ENCODE data around the gene GATAD2A.

The GATAD2A gene

GRCh38 chr19:19505669-19506326, 100.3 kb downstream of the GATAD2A start:
- no peak for DNase-seq (ENCODE audit: low read depth in 2 of 3, low spot score in 1 of 3)

DNA sequence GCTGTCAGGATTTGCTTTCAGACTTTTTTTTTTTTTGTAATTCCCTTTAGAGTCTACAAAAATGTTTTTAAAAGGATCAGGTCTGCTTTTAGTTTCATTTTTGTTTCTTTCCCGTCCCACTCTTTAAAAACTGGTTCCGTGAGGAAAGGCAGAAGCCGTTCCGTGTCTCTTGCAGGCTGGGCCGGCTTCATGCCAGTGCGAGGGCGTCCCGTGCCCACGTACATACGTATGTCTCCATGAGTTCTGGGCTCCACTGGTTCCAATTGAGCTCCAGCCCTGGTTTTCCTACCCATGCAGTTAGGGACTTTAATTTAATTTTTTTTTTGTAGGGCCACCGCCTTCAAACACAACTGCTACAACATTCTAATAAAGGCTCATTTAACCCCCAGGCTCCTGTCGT, 101.1 kb downstream of the GATAD2A start:
- no peak for DNase-seq (ENCODE audit: low read depth in 2 of 3, low spot score in 1 of 3)

DNA sequence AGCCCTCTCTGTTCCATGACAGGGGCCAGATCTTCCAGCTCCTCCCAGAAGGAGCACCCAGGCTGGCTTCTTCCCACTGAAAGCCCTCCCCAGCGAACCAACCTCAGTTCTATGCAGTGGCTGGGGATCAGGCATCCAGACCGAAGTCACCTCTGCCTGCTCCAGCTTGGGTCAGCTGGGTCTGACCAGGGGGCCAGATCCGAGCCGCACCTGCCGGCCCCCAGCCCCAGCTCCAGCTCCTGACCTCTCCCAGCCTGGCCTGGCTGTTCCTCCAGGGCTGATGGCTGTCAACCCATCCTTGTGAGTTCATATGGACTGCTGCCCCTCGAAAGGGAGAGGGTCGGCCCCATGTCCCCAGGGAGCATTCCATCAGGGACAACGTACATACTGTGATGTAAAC, 101.9 kb downstream of the GATAD2A start:
- no peak for DNase-seq (ENCODE audit: low read depth in 2 of 3, low spot score in 1 of 3)

DNA sequence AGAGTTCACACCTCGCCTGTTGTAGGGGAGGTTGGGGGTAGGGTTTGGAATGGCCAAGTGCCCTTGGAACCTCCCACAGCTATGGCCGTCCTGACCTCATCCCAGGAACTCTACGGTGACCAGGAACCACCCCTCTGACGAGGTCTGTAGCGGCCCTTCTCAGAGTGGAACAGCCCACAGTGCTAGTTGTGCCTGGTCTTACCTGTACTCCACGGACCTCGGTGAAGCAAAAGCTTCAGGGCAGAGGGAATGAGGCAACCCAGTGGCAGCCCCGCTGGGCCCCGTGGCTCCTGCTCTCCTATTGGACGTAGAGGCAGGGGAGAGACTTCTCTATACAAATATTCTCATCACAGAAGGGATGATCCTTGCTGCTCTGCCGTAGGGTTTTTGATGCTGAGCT, 102.7 kb downstream of the GATAD2A start:
- DNase-seq (ENCODE audit: low read depth in 2 of 3, low spot score in 1 of 3): no peak

- DNase-seq (ENCODE audit: low read depth in 2 of 3, low spot score in 1 of 3): no peak
Observed at GRCh38 chr19:19510432-19510831, 105.0 kb downstream of the GATAD2A start.

DNA sequence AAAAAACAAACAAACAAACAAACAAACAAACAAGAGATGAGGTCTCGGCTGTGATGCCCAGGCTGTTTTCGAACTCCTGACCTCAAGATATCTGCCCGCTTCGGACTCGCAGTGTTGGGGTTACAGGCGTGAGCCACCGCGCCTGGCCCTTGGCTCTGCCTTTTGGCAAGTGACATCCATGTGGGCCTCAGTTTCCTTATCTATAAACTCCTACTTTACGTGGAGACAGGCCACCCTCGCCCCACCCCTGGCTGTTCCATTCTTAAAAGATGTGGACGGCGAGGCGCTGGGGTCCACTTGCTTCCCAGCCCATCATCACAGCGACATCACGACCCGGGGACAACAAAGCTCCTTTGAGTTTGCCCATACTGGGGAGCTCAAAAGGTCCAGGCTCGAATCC, 108.2 kb downstream of the GATAD2A start:
- no peak for DNase-seq (ENCODE audit: low read depth in 2 of 3, low spot score in 1 of 3)

GRCh38 chr19:19514215-19514657, 108.8 kb downstream of the GATAD2A start:
- no peak for DNase-seq (ENCODE audit: low read depth in 2 of 3, low spot score in 1 of 3)

DNA sequence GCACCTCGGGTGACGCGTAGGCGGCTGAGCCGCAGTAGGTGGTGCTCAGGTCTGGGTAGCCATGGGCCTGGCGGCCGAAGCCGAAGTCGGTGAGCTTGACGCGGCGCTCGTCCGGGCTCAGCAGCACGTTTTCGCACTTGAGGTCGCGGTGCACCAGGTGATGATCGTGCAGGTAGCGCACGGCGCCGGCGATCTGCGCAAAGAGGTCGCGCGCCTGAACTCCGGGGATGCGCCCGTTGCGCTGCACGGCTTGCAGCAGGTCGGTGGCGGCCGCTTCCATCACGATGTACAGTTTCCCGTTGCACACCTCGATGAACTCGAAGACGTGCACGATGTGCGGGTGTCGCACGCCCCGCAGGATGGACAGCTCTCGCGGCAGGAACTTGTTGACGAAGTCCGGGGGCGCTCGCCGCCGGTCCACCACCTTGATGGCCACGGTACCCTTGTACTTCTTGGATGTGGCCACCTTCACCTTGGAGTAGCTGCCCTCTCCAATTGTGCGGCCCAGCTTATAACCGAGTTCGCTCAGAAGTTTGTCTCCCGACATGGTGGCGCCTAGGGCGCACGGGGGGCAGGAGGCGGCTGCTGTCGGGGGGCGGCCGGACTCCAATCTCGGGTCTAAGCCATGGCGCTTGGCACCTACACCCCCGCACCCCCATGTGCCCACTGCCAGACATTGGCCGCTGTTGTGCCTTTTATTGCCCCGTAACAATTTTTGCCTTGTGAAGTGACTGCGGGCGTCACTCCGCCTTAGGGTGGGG, 109.6 kb downstream of the GATAD2A start, which contains the start of gene TSSK6:
TSSK6 (minus strand) TSS at position 668 of the 761 bp plus-strand sequence; CDS start at position 547, 121 bp downstream.
- DNase-seq (ENCODE audit: low read depth in 2 of 3, low spot score in 1 of 3): no peak

DNA sequence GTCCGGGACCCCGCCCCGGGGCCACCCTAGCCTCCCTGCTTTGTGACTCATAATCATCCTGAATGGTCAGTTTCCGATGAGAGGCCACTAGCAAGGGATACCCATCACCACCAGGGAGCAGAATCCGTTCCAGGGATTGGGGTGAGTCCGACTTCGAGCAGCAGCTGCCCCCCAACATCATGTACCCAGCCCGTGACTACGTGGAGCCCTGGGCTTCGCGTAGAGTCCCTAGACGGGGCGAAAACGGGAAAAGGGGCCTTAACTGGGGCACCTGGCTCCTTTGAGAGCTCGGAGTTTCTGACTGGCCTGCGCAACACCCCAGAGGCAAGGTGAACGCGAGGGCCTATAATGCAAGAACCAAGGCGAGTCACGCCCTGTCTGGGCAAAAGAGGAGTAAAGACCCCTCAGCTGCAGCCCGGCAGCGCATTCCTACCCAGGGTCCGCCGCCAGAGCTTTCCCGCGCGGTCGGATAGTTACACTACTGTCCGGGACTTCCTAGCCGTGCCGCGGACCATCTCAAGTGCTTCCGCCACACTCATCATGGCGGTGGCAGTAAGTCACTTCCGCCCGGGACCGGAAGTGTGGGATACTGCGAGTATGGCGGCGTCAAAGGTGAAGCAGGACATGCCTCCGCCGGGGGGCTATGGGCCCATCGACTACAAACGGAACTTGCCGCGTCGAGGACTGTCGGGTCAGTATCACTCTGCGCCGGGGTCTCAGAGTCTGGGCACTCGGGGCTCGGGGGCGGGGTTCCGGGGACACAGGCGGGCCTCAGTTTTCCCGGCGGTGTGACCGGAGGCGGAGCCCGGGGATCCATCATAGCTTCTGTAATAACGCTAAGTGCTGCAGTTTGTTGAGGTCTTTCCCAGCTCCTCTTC, 110.4 kb downstream of the GATAD2A start, which contains the start of gene NDUFA13:
NDUFA13 (plus strand) TSS at position 584 of the 878 bp plus-strand sequence; CDS start at position 598, 14 bp downstream.
- DNase-seq (ENCODE audit: low read depth in 2 of 3, low spot score in 1 of 3): peak; percentile 86 to 97 (median 89)

GRCh38 chr19:19517235-19517619, 111.8 kb downstream of the GATAD2A start:
- DNase-seq (ENCODE audit: low read depth in 2 of 3, low spot score in 1 of 3): no peak

- DNase-seq (ENCODE audit: low read depth in 2 of 3, low spot score in 1 of 3): no peak
Observed at GRCh38 chr19:19520989-19521388, 115.5 kb downstream of the GATAD2A start.

DNA sequence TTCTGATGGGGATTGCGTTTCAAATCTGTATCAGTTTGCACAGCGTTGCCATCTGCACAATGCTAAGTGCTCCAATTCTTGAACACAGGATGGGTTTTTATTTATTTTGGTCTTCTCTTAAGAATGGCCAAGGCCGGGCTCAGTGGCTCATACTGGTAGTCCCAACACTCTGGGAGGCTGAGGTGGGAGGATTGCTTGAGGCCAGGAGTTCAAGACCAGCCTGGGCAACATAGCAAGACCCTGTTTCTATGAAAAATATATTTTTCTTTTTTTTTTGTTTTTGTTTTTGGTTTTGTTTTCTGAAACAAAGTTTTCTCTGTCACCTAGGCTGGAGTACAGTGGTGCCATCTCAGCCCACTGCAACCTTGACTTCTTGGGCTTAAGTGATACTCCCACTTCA, 117.7 kb downstream of the GATAD2A start:
- no peak for DNase-seq (ENCODE audit: low read depth in 2 of 3, low spot score in 1 of 3)

DNA sequence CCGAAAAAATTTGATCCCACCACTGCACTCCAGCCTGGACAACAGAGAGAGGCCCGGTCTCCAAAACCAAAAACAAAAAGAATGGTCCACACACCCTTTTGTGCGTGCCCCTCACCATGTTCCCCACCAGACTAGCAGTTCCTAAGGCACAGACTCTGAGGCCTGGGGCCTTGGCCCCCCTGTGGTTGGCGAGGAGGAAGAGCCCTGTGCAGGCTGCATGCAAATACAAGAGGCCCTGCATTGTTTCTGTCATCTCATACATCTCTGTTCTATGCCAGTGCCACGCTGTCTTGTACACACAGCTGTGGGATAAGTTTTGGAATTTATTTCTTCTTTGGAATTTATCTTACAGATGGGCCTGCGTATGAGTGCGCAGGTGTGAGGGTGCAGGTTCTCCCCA, 118.6 kb downstream of the GATAD2A start:
- no peak for DNase-seq (ENCODE audit: low read depth in 2 of 3, low spot score in 1 of 3)

DNA sequence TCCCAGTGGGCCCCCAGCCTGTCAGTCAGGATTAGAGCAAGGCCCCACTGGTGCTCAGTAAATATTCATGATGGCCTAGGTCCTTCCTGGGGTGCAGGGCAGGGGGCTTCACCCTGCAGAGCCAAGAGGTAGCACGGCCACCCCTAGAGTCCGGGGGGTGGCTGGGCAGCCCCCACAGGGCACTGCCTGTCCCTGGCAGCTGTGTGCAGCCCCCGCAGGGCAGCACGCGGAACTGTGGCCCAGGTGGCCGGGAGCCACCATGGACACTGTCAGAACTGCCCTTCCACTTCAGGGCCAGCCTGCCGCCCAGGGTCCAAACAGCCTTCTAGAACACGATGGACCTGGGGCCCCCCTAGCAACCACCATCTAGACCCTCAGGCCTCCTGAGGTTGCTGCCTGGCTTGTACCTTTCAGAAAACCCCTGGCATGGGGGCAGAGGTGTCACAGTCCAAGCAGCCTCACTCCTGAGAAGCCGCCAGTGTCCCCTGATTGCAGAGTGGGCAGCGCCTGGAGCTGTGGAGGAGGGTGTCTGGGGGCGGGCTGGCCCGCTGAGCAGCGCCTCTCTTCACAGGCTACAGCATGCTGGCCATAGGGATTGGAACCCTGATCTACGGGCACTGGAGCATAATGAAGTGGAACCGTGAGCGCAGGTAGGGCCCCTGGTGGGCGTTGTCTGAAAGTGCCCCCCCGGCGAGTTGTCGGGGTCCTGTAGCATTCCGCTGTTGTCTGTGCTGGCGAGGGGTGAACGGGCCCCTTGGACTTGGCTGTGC, 120.3 kb downstream of the GATAD2A start:
- no peak for DNase-seq (ENCODE audit: low read depth in 2 of 3, low spot score in 1 of 3)

- no peak for DNase-seq (ENCODE audit: low read depth in 2 of 3, low spot score in 1 of 3)
Observed at GRCh38 chr19:19526581-19527370, 121.3 kb downstream of the GATAD2A start.

DNA sequence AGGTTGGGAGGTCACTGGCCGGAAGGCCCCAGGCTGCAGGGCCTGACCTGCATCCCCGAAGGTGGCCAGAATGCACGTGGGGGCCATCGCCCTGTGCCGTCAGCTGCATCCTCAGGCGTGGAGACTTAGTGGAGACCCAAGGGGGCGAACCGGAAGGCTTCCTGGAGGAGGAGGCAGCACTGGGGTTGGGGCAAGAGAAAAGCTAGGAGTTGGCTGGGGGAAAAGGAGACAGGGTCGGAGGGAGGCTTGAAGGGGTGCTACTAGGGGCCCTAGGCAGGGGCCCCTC, 121.8 kb downstream of the GATAD2A start:
- no peak for DNase-seq (ENCODE audit: low read depth in 2 of 3, low spot score in 1 of 3)

- no peak for DNase-seq (ENCODE audit: low read depth in 2 of 3, low spot score in 1 of 3)
Observed at GRCh38 chr19:19527674-19528625, 122.5 kb downstream of the GATAD2A start.

DNA sequence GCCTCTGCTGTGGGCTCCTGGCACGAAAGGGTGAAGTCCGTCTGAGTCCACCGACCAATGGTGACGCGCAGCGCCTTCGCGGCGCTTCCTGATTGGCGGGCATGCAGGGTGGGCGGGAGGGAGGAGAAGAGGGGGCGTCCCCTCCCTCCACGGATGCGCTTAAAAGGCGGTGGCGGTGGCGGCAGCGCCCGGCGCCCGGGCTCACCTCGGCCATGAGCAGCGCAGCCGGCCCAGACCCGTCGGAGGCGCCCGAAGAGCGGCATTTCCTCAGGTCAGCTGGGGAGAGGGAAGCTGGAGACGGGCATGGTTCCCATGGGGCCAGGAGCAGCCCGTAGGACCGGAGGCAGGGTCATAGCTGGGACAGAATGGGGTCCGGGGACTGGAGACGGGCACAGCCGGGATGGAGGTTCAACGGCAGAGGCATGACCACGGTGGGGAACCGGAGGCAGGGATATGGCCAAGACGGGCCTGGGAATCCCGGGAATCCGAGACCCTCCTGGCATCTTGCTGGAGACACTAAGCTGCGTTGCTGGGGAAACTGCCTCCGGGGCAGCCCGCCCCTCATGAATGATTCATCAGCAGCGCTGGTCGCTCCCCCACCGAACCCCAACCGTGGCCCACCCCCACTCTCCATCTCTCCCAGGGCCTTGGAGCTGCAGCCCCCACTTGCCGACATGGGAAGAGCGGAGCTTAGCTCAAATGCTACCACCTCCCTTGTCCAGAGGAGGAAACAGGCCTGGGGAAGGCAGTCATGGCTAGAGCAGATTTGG, 123.4 kb downstream of the GATAD2A start, which contains the start of gene YJEFN3:
YJEFN3 (plus strand) TSS at position 191 of the 770 bp plus-strand sequence; CDS start at position 213, 22 bp downstream.
- no peak for DNase-seq (ENCODE audit: low read depth in 2 of 3, low spot score in 1 of 3)

Measured in stimulated activated CD4-positive, alpha-beta T cell treated with anti-CD3 and anti-CD28 coated beads, Interleukin-12 subunit alpha, Interleukin-12 subunit beta, amount 100 ng/mL, for 48 hours (primary cell).